Lung (tissue), 12 donors: ENCODE results near the gene SH3BP4. TPM values are rescaled to one million over a fixed set of nuclear protein-coding genes. Genes with fewer than 3 reads are reported as not detected.

Experiments used
- ATAC-seq: fragments of 200-7000 bp; cut with Tn5 transposase; one replicate; pipeline ENCODE4 v1.9.1; 2020; ENCODE audit warnings: moderate number of reproducible peaks; ENCODE audit not compliant: insufficient read depth, low FRiP score
- DNase-seq, 3 donors: peaks; one replicate each; pipeline ENCODE4 v3.0.0-alpha.2; 2013 to 2017
- H3K27ac ChIP-seq, 2 donors: one replicate each; pipeline ENCODE4 v1.5.1; 2013; ENCODE audit warnings: mild to moderate bottlenecking in 2 of 2, moderate library complexity in 2 of 2, control low read depth in 1 of 2, inconsistent platforms in 1 of 2, low read depth in 1 of 2, low read length in 1 of 2
- H3K27me3 ChIP-seq, 3 donors: one replicate each; pipeline ENCODE4 v1.5.1; 2013; ENCODE audit warnings: low read length in 2 of 3; ENCODE audit not compliant: control insufficient read depth in 3 of 3, insufficient read depth in 3 of 3
- H3K36me3 ChIP-seq, 4 donors: one replicate each; pipeline ENCODE4 v1.5.1; 2013; ENCODE audit warnings: low read length in 4 of 4, mild to moderate bottlenecking in 1 of 4, moderate library complexity in 1 of 4; ENCODE audit not compliant: control insufficient read depth in 4 of 4, insufficient read depth in 4 of 4
- H3K4me1 ChIP-seq, 5 donors: one replicate each; pipeline ENCODE4 v1.5.1; 2013; ENCODE audit warnings: low read length in 5 of 5, mild to moderate bottlenecking in 2 of 5, moderate library complexity in 1 of 5; ENCODE audit not compliant: control insufficient read depth in 5 of 5, insufficient read depth in 5 of 5
- H3K4me3 ChIP-seq: one replicate; pipeline ENCODE4 v1.5.1; 2013; ENCODE audit warnings: mild to moderate bottlenecking, control low read depth, moderate library complexity
- H3K9ac ChIP-seq, 2 donors: one replicate each; pipeline ENCODE4 v1.5.1; 2013; ENCODE audit warnings: low read length in 2 of 2, control low read depth in 1 of 2; ENCODE audit not compliant: insufficient read depth in 1 of 2
- H3K9me3 ChIP-seq, 4 donors: one replicate each; pipeline ENCODE4 v1.5.1; 2013; ENCODE audit warnings: low read length in 3 of 4, mild to moderate bottlenecking in 1 of 4, moderate library complexity in 1 of 4; ENCODE audit not compliant: control insufficient read depth in 4 of 4, insufficient read depth in 3 of 4
- WGBS, 2 donors: extraction: QIAGEN DNeasy Blood & Tissue Kit; methylation state at CpG; one replicate each; pipeline ENCODE4 v1.1.7; 2013; 5-methylcytosine and 5-hydroxymethylcytosine counted together
- polyA plus RNA-seq, 2 donors: library from polyadenylated mRNA; stranded (reverse); fragments of 200-250 nt; gene quantifications; one replicate each; pipeline ENCODE4 v1.2.1, GENCODE V29; 2013
- total RNA-seq, 2 donors: library from RNA; depleted of rRNA in 1 of 2; stranded (reverse); fragments of >200 nt in 1 of 2; gene quantifications; one replicate each; pipeline ENCODE4 v1.2.1, GENCODE V29; 2014 to 2021
- TF ChIP-seq, protein P1 (sequence below): IDR thresholded peaks from 2 replicates; pipeline ENCODE4 v1.5.1; 2012; ENCODE audit warnings: mild to moderate bottlenecking; ENCODE audit errors: control extremely low read depth, extremely low read depth
- donor health status: control.
- donor health status: control.
- donor health status: Bipolar disorder and iron deficiency.
- donor health status: healthy.
- donor health status: DM: yes; HTN: yes; CAD: no.

SH3BP4 gene
- total and polyA plus RNA-seq, 4 donors = 12.0 to 36.5 (median 18.2) TPM

DNA sequence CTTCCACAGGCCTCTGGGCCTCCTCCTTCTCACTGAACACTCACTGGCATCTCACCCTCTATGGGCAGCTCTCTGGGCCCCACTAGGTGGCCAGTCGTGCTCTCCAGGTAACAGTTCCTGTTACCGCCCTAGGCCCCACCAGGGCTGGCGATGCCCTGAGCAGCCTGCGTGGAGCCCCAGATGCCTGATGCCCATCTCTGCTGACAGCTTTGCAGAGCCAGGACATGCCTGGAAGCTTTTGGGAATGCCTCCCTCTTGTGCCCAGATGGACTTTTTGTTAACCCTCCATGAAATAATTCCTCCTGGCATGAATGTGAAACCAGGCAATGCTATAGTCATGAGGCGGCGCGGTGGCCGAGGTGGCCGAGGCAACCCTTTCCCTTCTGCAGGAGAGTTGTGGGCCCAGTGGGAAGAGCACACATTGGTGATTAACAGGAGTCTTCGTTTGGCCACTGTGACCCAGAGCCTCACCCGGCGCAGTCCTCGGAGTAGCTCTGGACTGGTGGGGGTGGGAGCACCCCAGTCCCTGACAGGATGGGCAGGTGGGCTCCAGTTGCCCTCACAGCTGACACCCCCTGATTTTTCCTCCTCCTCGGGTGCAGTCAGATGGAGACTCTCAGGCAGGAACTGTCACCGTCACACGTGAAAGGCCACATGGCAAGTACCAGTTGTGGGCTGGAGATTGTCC is 80.0 kb downstream of the SH3BP4 start:
- TF ChIP-seq, protein P1, sequence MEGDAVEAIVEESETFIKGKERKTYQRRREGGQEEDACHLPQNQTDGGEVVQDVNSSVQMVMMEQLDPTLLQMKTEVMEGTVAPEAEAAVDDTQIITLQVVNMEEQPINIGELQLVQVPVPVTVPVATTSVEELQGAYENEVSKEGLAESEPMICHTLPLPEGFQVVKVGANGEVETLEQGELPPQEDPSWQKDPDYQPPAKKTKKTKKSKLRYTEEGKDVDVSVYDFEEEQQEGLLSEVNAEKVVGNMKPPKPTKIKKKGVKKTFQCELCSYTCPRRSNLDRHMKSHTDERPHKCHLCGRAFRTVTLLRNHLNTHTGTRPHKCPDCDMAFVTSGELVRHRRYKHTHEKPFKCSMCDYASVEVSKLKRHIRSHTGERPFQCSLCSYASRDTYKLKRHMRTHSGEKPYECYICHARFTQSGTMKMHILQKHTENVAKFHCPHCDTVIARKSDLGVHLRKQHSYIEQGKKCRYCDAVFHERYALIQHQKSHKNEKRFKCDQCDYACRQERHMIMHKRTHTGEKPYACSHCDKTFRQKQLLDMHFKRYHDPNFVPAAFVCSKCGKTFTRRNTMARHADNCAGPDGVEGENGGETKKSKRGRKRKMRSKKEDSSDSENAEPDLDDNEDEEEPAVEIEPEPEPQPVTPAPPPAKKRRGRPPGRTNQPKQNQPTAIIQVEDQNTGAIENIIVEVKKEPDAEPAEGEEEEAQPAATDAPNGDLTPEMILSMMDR = no peak
- Histone ChIP-seq H3K27me3 (no peaks in the 10 kb centered on the region), H3K9ac (no peak overlapping the region), H3K9me3 (no peaks in the 10 kb centered on the region), H3K36me3 (peaks cover 0 to 6% (median 2%) of the 10 kb centered on the region in 4 donors), H3K4me3 (no peak overlapping the region), H3K4me1 (peaks cover 0 to 13% (median 6%) of the 10 kb centered on the region in 5 donors), H3K27ac (no peak overlapping the region)
- DNase-seq = no peak
- ATAC-seq = no peak
- WGBS, 2 donors = 89 to 94% methylated on average over 16 of the region's 16 CpGs

DNA sequence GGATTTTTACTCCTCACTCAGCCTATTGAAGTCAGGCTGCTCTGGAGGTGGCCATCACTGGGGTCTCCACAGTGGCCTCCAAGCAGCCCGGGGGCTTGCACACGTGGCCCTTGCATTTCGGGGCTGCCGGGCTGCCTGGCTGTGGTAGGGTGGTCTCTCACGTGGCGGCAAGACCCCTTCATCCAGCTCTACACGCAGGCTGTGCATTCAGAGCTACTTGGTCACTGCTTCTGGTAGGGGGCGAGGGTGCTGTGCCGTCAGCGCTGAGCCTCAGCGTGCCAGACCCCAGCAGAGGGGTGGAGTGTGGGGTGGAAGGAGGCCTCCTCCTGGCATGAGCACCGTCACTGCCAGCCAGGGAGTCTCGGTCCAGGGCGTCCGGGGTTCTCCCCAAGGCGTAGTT is 80.6 kb downstream of the SH3BP4 start:
- no peaks in the 10 kb centered on the region for H3K9me3 ChIP-seq
- peaks cover 0 to 9% (median 3%) of the 10 kb centered on the region in 4 donors for H3K36me3 ChIP-seq
- TF ChIP-seq, protein P1 = no peak
- ATAC-seq = no peak
- no peak overlapping the region for H3K4me3 ChIP-seq
- WGBS, 2 donors = 94 to 95% methylated on average over 16 of the region's 16 CpGs
- DNase-seq = no peak
- no peak overlapping the region for H3K9ac ChIP-seq
- peaks cover 0 to 9% (median 4%) of the 10 kb centered on the region in 5 donors for H3K4me1 ChIP-seq
- no peak overlapping the region for H3K27ac ChIP-seq
- H3K27me3 ChIP-seq = no peaks in the 10 kb centered on the region

DNA sequence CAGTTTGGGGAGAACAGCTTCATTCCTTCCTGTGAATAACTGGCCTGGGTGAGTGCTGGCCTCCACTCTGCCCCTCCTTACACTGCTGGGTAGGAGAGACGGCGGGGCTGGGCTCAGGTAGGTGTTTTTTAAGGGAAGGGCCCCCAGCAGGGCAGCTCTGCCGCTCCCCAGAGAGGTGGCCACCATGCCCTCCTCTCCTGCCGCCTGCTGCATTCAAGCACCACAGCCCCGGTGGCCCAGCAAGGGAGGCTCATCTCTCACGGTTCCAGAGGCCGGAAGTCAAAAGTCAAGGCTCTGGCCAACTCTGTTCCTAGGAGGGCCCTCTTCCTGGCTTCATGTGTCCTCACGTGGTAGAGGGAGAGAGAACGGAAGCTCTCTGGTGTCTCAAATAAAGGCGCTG is 81.1 kb downstream of the SH3BP4 start:
- Histone ChIP-seq H3K4me1 (peaks cover 0 to 7% (median 4%) of the 10 kb centered on the region in 5 donors), H3K9me3 (no peaks in the 10 kb centered on the region), H3K27me3 (no peaks in the 10 kb centered on the region), H3K36me3 (peaks cover 0 to 9% (median 4%) of the 10 kb centered on the region in 4 donors), H3K27ac (no peak overlapping the region), H3K4me3 (no peak overlapping the region), H3K9ac (peak overlapping the region in 1 of 2 donors; percentile 11)
- TF ChIP-seq, protein P1 = no peak
- 85 to 86% methylated on average over 10 of the region's 10 CpGs for WGBS, 2 donors
- ATAC-seq (no peak), DNase-seq (no peak)
